Body of pancreas (tissue), 4 donors: ENCODE measurements around the gene SLMAP. TPM values are rescaled to one million over a fixed set of nuclear protein-coding genes. Genes with fewer than 3 reads are reported as not detected.
A peak's percentile ranks its signal among the peaks of the same experiment; 100 is the strongest.

Source experiments
- ATAC-seq: fragments of 150-250 bp; one replicate; pipeline ENCODE4 v1.9.1; 2016
- DNase-seq, 4 donors: peaks; one replicate each; pipeline ENCODE4 v3.0.0-alpha.2; 2019
- H3K27ac ChIP-seq, 4 donors: fragments of 200-600 bp; sonication (generic); 1 replicate in 3 of 4; 2 replicates in 1 of 4; pipeline versions ENCODE4 v1.5.1 to v1.6.1; 2016 to 2019; ENCODE audit warnings: mild to moderate bottlenecking in 1 of 4, mixed read lengths in 1 of 4, moderate library complexity in 1 of 4
- H3K27me3 ChIP-seq, 2 donors: fragments of 200-600 bp; sonication (generic); one replicate each; pipeline ENCODE4 v1.6.0; 2016; ENCODE audit warnings: mild to moderate bottlenecking in 1 of 2
- H3K36me3 ChIP-seq, 2 donors: fragments of 200-600 bp; sonication (generic); replicated peaks in 1 of 2; 2 replicates each; pipeline ENCODE4 v1.5.1; 2016; ENCODE audit warnings: low read depth in 2 of 2; ENCODE audit not compliant: insufficient read depth in 1 of 2
- H3K4me1 ChIP-seq: fragments of 200-600 bp; sonication (generic); one replicate; pipeline ENCODE4 v1.6.0; 2016
- H3K4me3 ChIP-seq, 2 donors: fragments of 200-600 bp; sonication (generic); 1 replicate in 1 of 2; 2 replicates in 1 of 2; pipeline ENCODE4 v1.5.1; 2016 to 2019
- H3K9me3 ChIP-seq, 3 donors: fragments of 200-600 bp; sonication (generic); 1 replicate in 2 of 3; 2 replicates in 1 of 3; pipeline ENCODE4 v1.5.1; 2016
- POLR2A ChIP-seq, 3 donors: fragments of 450-650 bp; IDR thresholded peaks; one replicate each; pipeline ENCODE4 v1.6.1; 2016; ENCODE audit warnings: antibody characterized with exemption in 3 of 3, mild to moderate bottlenecking in 2 of 3
- WGBS, 2 donors: methylation state at CpG; one replicate each; pipeline ENCODE4 v1.1.5; 2017; 5-methylcytosine and 5-hydroxymethylcytosine counted together
- intact Hi-C: fragments of 100-400 bp; cut with DNase I; formaldehyde crosslinking; loops from one replicate; pipeline ENCODE4 v1.15.1; 2023
- total RNA-seq, 2 donors: library from RNA; depleted of rRNA; stranded (reverse); fragments of >200 nt; gene quantifications; one replicate each; pipeline ENCODE4 v1.1.0, GENCODE V29; 2016
- TF ChIP-seq, protein P1 (sequence below), 7 experiments: fragments of 450-650 bp in 4 of 7; fragments of 200-600 bp in 3 of 7; sonication (generic) in 3 of 7; IDR thresholded peaks; one replicate each; pipeline ENCODE4 v1.5.1; 2016 to 2019; ENCODE audit warnings: antibody characterized with exemption in 7 of 7

SLMAP gene
- total RNA-seq, 2 donors from 2014 or later = 36.6 TPM

DNA sequence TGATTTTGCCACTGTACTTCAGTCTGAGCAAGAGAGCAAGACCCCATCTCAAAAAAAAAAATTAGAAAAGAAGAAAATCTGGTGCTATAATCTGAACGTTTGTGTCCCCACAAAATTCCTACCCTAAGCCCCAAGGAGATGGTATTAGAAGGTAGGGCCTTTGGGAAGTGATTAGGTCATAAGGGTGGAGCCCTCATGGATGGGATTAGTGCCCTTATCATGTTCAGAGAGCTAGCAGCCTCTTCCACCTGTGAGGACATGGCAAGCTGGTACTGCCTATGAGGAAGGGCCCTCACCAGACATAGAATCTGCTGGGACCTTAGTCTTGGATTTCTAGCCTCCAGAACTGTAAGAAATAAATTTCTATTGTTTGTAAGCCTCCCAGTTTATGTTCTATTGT, 201.7 kb downstream of the SLMAP start:
- Histone ChIP-seq H3K9me3 (no peaks in the 10 kb centered on the region), H3K27ac (no peak overlapping the region), H3K36me3 (no peaks in the 10 kb centered on the region), H3K27me3 (no peaks in the 10 kb centered on the region), H3K4me3 (no peak overlapping the region), H3K4me1 (no peaks in the 10 kb centered on the region)
- WGBS, 2 donors = 75 to 85% methylated on average over 1 of the region's 1 CpG
- no peak for DNase-seq
- intact Hi-C loops = no loop called here
- ATAC-seq = no peak
- TF ChIP-seq, protein P1, sequence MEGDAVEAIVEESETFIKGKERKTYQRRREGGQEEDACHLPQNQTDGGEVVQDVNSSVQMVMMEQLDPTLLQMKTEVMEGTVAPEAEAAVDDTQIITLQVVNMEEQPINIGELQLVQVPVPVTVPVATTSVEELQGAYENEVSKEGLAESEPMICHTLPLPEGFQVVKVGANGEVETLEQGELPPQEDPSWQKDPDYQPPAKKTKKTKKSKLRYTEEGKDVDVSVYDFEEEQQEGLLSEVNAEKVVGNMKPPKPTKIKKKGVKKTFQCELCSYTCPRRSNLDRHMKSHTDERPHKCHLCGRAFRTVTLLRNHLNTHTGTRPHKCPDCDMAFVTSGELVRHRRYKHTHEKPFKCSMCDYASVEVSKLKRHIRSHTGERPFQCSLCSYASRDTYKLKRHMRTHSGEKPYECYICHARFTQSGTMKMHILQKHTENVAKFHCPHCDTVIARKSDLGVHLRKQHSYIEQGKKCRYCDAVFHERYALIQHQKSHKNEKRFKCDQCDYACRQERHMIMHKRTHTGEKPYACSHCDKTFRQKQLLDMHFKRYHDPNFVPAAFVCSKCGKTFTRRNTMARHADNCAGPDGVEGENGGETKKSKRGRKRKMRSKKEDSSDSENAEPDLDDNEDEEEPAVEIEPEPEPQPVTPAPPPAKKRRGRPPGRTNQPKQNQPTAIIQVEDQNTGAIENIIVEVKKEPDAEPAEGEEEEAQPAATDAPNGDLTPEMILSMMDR (IDR thresholded peaks at IDR 0.05) = no peak
- TF ChIP-seq POLR2A (IDR thresholded peaks at IDR 0.05) = no peak

DNA sequence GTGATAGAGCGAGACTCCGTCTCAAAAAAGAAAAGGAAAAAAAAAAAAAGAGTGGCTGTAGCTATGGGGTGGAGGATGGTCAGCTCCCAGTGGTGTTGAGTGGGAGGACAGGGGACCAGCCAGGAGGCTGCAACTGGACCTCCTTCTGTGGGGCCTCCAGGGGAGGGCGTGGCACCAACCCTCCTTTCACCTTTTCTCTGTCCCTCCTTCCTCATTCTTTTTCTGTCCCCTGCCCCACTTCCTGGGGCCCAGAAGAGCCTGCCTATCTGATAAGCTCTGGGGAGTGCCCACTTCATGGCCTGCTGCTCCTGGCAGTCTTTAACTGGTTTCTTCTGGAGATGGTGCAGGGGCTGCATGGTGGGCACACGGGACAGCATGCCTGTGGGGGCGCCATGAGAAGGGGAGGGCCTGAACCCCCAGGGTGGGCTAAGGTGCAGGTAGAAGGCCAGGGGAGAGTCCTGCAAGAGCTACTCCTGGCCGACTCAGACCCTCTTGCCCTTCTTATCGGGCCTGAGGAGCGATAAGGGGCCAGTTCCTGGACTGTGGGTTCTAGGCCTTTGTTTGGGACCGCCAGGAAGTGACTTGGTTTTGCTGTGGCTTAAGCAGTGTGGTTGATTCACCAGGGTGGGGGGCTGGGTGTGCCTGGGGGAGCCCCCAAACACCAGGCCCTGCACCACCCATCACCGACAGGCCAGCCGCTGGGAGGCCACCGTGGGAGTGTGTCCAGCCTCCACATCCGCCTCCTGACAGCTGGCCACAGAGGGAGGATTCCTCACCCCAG, 202.7 kb downstream of the SLMAP start:
- no peaks in the 10 kb centered on the region for H3K36me3 ChIP-seq
- H3K9me3 ChIP-seq = no peaks in the 10 kb centered on the region
- ATAC-seq = no peak
- H3K4me3 ChIP-seq = no peak overlapping the region
- no peak for TF ChIP-seq POLR2A (IDR thresholded peaks at IDR 0.05)
- TF ChIP-seq, protein P1 (IDR thresholded peaks at IDR 0.05) = no peak
- no peaks in the 10 kb centered on the region for H3K4me1 ChIP-seq
- no peaks in the 10 kb centered on the region for H3K27me3 ChIP-seq
- 75 to 98% methylated on average over 4 to 13 of the region's 13 CpGs for WGBS, 2 donors
- no peak overlapping the region for H3K27ac ChIP-seq
- intact Hi-C loops = no loop called here
- DNase-seq = no peak

DNA sequence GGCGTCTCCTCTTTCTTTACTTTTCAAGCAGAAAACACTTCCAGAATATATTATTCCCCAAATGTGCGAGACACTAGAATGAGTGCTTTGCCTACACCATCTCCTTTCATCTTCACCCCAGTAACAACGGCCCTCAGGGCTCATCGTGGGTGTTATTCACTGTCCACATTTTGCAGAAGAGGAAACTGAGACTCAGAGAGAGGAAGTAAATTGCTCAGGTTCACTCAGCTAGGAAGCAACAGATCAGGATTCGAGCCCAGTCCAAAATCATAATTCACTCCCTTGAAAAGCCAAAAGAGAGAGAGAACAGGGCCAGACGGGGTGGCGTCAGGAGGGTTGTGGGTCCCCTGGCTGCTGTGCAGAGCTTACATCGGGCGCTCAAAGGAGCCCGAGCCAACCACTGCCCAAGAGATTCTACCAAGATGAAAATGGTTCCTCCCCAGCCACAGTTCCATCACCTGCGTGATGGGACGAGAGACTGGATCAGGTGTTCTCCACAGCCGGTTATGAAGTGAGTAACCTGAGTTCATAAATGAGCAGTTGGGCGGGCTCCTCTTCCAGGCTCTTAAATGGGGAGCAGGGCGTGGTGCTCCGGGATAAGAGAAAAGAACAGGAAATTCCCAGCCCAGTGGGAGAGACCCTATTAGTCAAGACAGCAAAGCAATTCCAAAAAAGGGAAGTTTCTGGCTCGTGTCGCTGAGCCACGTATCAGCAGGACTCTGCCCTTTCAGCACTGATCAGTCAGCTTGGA, 203.5 kb downstream of the SLMAP start:
- H3K4me3 ChIP-seq = no peak overlapping the region

DNA sequence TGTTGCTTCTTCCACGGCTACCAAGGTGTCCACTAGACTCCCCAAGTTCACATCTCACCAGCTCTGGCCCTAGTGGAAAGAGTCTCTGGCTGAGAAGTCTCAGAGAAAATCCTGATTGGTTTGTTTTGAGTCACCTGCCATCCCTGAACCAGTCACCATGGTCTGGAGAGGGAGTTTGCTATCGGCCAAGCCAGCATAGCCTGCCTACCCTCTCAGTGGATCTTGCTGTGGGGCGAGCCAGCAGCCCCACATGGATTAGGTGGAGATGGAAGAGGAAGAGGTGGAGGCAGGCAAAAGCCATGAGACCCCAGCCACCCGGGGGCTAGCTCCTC, 204.0 kb downstream of the SLMAP start:
- no peaks in the 10 kb centered on the region for H3K4me1 ChIP-seq
- ATAC-seq = no peak
- no peak for DNase-seq

More for the DNA sequence above, 203.5 kb downstream of the SLMAP start:
- WGBS, 2 donors = 57 to 82% methylated on average over 19 of the region's 19 CpGs
- Histone ChIP-seq H3K4me1 (no peaks in the 10 kb centered on the region), H3K27me3 (no peaks in the 10 kb centered on the region), H3K9me3 (no peaks in the 10 kb centered on the region), H3K27ac (no peak overlapping the region), H3K36me3 (no peaks in the 10 kb centered on the region)
- intact Hi-C loops = no loop called here
- TF ChIP-seq, protein P1 (IDR thresholded peaks at IDR 0.05) = no peak
- no peak for TF ChIP-seq POLR2A (IDR thresholded peaks at IDR 0.05)
- ATAC-seq (no peak), DNase-seq (peak in 1 of 4 donors; percentile 41)

More for the DNA sequence above, 204.0 kb downstream of the SLMAP start:
- 74 to 77% methylated on average over 2 to 4 of the region's 4 CpGs for WGBS, 2 donors
- intact Hi-C loops = no loop called here
- no peaks in the 10 kb centered on the region for H3K27me3 ChIP-seq
- no peak overlapping the region for H3K4me3 ChIP-seq
- TF ChIP-seq POLR2A (IDR thresholded peaks at IDR 0.05) = no peak
- TF ChIP-seq, protein P1 (IDR thresholded peaks at IDR 0.05) = no peak
- no peaks in the 10 kb centered on the region for H3K9me3 ChIP-seq
- H3K27ac ChIP-seq = no peak overlapping the region
- H3K36me3 ChIP-seq = no peaks in the 10 kb centered on the region
